PC-9 (cell line): Measurements from ENCODE around the gene DOK5.

Experiments used
- CTCF ChIP-seq: fragments of 200-600 bp; sonication (generic); conservative IDR thresholded peaks from 2 replicates; pipeline ENCODE4 v1.6.1; 2017; ENCODE audit warnings: mixed run types, antibody characterized with exemption, mild to moderate bottlenecking, moderate library complexity
- EZH2 ChIP-seq: fragments of 200-600 bp; sonication (generic); IDR thresholded peaks from 2 replicates; pipeline ENCODE4 v1.8.0; 2017; ENCODE audit warnings: antibody characterized with exemption, low read depth

GRCh38 chr20:54494303-54495006 lies 19.1 kb downstream of the DOK5 start:
- TF ChIP-seq CTCF: no peak
- no peak for TF ChIP-seq EZH2
